ENCODE measurements around the gene BLZF1. TPM values are rescaled to one million over a fixed set of nuclear protein-coding genes. Genes with fewer than 3 reads are reported as not detected.
"Not testable (repeated sequence)": the region's sequence is repeated elsewhere in the genome, so short reads cannot be mapped to it uniquely, and the experiment has no call there.

Gene BLZF1
- total and polyA plus RNA-seq, 8 donors = 3.1 to 13.4 (median 7.3) TPM

DNA sequence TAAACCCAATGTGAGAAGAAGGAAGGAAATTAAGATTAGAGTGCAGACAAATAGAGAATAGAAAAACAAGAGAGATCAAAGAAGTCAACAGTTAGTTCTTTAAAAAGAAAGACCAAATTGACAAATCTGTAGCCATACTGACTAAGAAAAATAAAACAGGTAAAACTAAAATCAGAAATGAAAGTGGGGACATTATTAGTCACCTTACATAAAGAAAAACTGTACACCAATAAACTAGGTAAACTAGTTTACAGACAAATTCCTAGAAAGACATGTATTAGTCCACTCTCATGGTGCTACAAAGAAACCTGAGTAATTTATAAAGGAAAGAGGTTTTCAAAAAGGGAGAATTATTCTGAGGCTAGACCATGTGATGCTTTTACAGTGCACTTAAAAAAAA, 22.3 kb downstream of the BLZF1 start:
- no peak overlapping the region for H3K27ac ChIP-seq
- ATAC-seq = no peak

DNA sequence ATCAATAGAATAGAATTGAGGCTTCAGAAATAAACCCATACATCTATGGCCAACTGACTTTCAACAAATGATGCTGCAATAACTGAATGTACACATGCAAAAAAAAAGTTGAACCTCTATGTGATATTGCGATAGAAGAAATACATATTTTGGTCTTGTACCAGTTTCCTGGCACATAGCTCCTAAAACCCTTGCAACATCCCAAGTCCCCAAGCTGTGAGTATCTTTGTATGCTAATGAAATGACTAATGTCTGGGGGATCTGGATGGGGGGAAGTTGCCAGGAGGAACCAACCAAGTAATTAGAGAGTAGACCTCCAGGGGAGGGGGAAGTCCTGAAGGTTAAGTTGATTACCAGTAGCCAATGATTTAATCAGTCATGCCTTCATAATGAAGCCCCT, 24.4 kb downstream of the BLZF1 start:
- Histone ChIP-seq H3K9me3 (no peaks in the 10 kb centered on the region), H3K27me3 (no peaks in the 10 kb centered on the region), H3K27ac (no peak overlapping the region), H3K4me1 (no peaks in the 10 kb centered on the region), H3K36me3 (peaks cover 0 to 20% (median 4%) of the 10 kb centered on the region in 3 donors), H3K4me3 (no peak overlapping the region)
- TF ChIP-seq, protein P1, sequence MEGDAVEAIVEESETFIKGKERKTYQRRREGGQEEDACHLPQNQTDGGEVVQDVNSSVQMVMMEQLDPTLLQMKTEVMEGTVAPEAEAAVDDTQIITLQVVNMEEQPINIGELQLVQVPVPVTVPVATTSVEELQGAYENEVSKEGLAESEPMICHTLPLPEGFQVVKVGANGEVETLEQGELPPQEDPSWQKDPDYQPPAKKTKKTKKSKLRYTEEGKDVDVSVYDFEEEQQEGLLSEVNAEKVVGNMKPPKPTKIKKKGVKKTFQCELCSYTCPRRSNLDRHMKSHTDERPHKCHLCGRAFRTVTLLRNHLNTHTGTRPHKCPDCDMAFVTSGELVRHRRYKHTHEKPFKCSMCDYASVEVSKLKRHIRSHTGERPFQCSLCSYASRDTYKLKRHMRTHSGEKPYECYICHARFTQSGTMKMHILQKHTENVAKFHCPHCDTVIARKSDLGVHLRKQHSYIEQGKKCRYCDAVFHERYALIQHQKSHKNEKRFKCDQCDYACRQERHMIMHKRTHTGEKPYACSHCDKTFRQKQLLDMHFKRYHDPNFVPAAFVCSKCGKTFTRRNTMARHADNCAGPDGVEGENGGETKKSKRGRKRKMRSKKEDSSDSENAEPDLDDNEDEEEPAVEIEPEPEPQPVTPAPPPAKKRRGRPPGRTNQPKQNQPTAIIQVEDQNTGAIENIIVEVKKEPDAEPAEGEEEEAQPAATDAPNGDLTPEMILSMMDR (IDR thresholded peaks at IDR 0.05) = no peak
- FAIRE-seq (no peak), ATAC-seq (no peak), DNase-seq (no peak)
- intact Hi-C loops (cut with DNase I) = no loop called here
- WGBS, 2 donors = 92 to 98% methylated on average over 1 of the region's 1 CpG

More for the DNA sequence above, 22.3 kb downstream of the BLZF1 start:
- TF ChIP-seq, protein P1 (IDR thresholded peaks at IDR 0.05) = no peak
- FAIRE-seq (no peak), DNase-seq (no peak)
- Histone ChIP-seq H3K36me3 (peaks cover 0 to 24% (median 8%) of the 10 kb centered on the region in 3 donors), H3K4me3 (no peak overlapping the region), H3K27me3 (no peaks in the 10 kb centered on the region), H3K9me3 (no peaks in the 10 kb centered on the region), H3K4me1 (no peaks in the 10 kb centered on the region)
- intact Hi-C loops (cut with DNase I) = no loop called here

DNA sequence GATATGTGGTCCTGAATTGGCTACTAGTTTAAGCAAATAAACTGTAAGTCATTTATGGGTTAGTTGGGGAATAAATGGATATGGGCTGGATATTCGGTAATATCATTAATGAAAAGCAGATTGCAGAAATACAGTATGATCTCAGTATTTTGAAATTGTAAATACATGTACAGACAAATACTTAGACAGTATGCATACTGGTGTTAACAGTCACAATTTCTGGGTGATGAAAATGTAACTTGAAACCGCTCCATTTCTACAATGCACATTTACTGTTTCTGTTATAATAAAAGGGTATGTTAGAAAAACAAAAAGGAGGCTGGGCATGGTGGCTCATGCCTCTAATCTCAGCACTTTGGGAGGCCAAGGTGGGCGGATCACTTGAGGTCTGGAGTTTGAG, 28.0 kb downstream of the BLZF1 start:
- TF ChIP-seq, protein P1 (IDR thresholded peaks at IDR 0.05) = no peak
- Histone ChIP-seq H3K4me1 (no peaks in the 10 kb centered on the region), H3K27ac (no peak overlapping the region), H3K27me3 (no peaks in the 10 kb centered on the region), H3K4me3 (no peak overlapping the region), H3K36me3 (peaks cover 0 to 9% (median 0%) of the 10 kb centered on the region in 3 donors), H3K9me3 (no peaks in the 10 kb centered on the region)
- WGBS, 2 donors = 96 to 98% methylated on average over 3 of the region's 3 CpGs
- DNase-seq (no peak), ATAC-seq (no peak), FAIRE-seq (no peak)
- intact Hi-C loops (cut with DNase I) = no loop called here

DNA sequence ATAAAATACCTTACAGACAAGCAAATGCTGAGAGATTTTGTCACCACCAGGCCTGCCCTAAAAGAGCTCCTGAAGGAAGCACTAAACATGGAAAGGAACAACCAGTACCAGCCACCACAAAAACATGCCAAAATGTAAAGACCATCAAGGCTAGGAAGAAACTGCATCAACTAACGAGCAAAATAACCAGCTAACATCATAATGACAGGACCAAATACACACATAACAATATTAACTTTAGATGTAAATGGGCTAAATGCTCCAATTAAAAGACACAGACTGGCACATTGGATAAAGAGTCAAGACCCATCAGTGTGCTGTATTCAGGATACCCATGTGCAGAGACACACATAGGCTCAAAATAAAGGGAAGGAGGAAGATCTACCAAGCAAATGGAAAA, 34.6 kb downstream of the BLZF1 start:
- H3K36me3 ChIP-seq; intact Hi-C loops (cut with DNase I); ATAC-seq; H3K4me3 ChIP-seq; H3K27ac ChIP-seq; DNase-seq; H3K9me3 ChIP-seq; H3K4me1 ChIP-seq; FAIRE-seq; H3K27me3 ChIP-seq: not testable (repeated sequence)
- WGBS, 2 donors = 82 to 100% methylated on average over 1 of the region's 1 CpG

DNA sequence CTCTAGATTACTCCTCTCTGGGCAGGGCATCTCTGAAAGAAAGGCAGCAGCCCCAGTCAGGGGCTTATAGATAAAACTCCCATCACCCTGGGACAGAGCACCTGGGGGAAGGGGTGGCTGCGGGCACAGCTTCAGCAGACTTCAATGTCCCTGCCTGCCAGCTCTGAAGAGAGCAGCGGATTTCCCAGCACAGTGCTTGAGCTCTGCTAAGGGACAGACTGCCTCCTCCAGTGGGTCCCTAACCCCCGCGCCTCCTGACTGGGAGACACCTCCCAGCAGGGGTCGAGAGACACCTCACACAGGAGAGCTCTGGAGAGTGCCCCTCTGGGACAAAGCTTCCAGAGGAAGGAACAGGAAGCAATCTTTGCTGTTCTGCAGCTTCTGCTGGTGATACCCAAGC, 40.3 kb downstream of the BLZF1 start:
- DNase-seq = peak in 1 of 6 donors; percentile 24
- H3K36me3 ChIP-seq; intact Hi-C loops (cut with DNase I); H3K27ac ChIP-seq; H3K9me3 ChIP-seq; H3K4me3 ChIP-seq; FAIRE-seq; H3K4me1 ChIP-seq; ATAC-seq; H3K27me3 ChIP-seq: not testable (repeated sequence)
- WGBS, 2 donors = 92% methylated on average over 5 of the region's 5 CpGs

DNA sequence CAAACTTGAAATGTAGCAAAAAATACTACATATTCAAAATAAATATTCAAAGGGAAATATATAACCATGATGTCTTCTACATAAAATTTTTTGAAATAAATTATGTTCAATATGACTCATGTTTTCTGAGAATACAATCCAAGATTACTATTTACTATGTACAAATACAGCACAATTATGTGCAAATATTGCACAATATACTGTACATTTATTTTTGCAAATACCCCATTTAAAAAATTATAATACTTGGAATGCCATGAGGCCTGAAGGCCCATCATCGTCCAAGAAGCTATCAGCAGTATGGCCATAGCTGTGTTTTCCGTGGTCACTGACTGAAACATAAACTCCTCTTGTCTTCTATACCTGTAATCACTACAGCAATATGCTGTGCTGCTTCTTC, 47.0 kb downstream of the BLZF1 start:
- ATAC-seq (no peak), FAIRE-seq (no peak), DNase-seq (no peak)
- H3K4me1 ChIP-seq = no peaks in the 10 kb centered on the region
- 81 to 90% methylated on average over 2 of the region's 2 CpGs for WGBS, 2 donors
- intact Hi-C loops (cut with DNase I) = no loop called here
- no peak overlapping the region for H3K27ac ChIP-seq
- no peaks in the 10 kb centered on the region for H3K9me3 ChIP-seq
- H3K36me3 ChIP-seq = no peaks in the 10 kb centered on the region
- TF ChIP-seq, protein P1 (IDR thresholded peaks at IDR 0.05) = no peak
- H3K4me3 ChIP-seq = no peak overlapping the region
- H3K27me3 ChIP-seq = no peaks in the 10 kb centered on the region
